ENCODE measurements around the gene CAMTA1.
"Not testable (repeated sequence)": the region's sequence is repeated elsewhere in the genome, so short reads cannot be mapped to it uniquely, and the experiment has no call there.

GRCh38 chr1:7598058-7598457 is 812.8 kb downstream of the CAMTA1 start:
- not testable (repeated sequence) for TF ChIP-seq EZH2 (IDR thresholded peaks at IDR 0.05; ENCODE audit: borderline replicate concordance, insufficient read depth, low read length, poor library complexity, severe bottlenecking); EP300 (conservative IDR thresholded peaks at IDR 0.05; ENCODE audit: poor library complexity, severe bottlenecking); POLR2AphosphoS5 (IDR thresholded peaks at IDR 0.05); MXI1 (conservative IDR thresholded peaks at IDR 0.05; ENCODE audit: poor library complexity, severe bottlenecking)
- TF ChIP-seq, protein P1, sequence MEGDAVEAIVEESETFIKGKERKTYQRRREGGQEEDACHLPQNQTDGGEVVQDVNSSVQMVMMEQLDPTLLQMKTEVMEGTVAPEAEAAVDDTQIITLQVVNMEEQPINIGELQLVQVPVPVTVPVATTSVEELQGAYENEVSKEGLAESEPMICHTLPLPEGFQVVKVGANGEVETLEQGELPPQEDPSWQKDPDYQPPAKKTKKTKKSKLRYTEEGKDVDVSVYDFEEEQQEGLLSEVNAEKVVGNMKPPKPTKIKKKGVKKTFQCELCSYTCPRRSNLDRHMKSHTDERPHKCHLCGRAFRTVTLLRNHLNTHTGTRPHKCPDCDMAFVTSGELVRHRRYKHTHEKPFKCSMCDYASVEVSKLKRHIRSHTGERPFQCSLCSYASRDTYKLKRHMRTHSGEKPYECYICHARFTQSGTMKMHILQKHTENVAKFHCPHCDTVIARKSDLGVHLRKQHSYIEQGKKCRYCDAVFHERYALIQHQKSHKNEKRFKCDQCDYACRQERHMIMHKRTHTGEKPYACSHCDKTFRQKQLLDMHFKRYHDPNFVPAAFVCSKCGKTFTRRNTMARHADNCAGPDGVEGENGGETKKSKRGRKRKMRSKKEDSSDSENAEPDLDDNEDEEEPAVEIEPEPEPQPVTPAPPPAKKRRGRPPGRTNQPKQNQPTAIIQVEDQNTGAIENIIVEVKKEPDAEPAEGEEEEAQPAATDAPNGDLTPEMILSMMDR (IDR thresholded peaks at IDR 0.05; ENCODE audit: poor library complexity, severe bottlenecking), result not testable (repeated sequence)

All from neural cell (in vitro differentiated cells).